Measurements from ENCODE around the gene MYO7A.

The MYO7A gene

DNA sequence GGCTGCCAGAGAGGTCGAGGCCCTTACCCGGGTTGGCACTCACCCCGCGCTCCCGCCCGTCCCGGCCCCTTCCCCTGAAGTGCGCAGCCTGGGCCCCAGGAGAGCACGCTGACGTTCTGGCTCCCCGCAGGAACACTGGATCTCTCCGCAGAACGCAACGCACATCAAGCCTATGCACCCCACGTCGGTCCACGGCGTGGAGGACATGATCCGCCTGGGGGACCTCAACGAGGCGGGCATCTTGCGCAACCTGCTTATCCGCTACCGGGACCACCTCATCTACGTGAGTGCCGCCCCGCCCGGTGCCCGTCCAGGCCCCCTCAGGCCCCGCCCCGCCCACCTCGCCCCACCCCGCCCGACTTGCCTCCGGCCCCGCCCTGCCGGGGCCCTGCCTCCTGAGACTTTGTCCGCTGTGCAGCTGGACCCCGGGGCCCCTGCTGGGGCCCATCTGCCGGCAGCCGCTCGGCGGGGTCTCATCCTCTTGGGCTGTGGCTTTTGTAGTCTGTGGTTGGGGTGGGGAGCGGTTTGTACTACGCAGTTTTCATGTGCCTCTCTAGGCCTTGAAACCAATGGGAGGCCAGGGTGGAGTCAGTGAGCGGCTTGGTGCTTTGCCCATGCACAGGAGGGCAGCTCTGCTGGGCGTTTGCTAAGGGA is 19.7 kb downstream of the MYO7A start:
- DNase-seq: no peak

DNA sequence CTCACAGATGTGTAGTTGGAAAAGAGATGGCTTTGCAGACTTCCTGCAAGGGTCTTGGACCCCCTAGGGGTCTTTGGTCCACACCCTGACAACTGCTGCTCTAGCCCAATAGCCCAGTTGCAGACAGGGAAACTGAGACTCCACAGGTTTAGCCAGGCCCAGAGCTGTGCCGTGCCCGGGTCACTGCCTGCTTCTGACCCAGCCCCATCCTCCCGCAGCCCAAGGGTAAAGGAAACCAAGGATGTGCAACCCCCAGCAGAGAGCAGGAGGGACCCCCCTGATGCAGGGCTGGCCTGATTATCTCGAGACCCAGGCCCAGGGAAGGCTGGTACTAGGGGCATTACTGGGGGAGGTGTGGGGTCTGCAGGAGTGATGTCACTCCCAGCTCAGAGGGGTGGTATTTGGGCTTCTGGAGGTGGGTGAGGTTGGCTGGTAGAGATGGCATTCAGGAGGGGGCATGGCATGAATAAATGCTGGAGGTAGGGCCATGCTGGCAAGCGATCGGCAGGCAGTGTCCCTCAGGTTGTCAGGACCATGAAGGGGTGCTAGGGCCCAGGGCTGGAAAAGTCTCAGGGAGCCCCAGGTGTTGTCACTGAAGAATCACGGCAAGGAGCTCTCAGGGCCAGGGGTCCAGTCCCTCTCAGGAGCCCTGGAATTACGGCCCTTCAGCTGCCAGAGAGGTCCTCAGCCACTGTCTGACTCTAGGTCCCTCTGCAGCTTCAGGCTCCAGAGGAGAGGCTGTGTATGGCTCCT is 21.1 kb downstream of the MYO7A start:
- DNase-seq: no peak

DNA sequence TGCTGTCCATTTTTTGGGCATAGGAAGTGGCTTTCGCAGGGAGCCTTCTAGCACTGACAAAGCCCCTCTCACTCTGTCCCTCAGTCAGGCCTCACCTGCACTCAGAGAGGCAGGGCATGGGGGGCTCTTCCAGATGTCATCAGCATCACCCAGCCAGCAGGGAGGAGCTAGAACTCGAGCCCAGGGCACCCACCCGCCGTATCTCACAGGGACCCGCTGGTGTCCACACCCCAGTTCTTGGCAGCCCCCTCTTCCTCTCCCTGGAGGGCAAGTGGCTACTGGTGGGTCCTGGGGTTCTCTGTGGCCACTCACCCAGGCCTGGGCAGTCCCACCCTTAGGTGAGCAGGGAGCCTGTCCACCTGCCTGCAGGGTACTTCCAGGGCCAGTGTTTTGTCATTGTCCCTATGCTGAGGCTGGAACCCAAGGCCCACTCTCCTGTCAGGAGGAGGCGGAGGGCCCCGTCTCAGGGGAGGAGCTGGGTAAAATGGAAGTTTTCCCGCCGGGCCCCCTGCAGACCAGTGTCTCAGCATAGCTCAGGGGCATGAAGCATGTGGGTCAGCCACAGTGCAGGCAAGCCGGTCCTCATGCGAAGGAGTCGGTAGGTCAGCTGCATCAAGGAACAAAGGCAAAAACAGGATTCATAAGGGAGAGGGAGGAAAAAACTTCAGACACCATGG is 21.8 kb downstream of the MYO7A start:
- no peak for DNase-seq

DNA sequence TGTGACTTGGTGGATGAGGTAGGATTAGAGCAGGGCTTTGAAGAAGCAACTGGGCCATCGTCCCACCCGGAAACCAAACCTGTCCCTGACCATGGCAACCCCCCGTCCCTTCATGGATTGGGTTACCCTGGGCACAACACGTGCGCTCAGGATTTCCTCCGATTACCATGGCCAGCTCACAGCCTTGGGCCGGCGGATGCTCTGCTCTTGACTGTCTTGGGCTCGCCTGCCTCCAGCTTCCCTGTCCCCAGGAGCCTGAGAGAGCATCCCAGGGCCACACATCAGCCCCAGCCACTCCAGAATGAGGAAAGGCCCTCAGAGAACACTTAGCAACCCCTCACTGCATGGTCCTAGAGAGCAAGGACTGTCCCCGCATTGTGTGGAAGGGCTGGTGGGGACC is 22.8 kb downstream of the MYO7A start:
- DNase-seq: no peak

DNA sequence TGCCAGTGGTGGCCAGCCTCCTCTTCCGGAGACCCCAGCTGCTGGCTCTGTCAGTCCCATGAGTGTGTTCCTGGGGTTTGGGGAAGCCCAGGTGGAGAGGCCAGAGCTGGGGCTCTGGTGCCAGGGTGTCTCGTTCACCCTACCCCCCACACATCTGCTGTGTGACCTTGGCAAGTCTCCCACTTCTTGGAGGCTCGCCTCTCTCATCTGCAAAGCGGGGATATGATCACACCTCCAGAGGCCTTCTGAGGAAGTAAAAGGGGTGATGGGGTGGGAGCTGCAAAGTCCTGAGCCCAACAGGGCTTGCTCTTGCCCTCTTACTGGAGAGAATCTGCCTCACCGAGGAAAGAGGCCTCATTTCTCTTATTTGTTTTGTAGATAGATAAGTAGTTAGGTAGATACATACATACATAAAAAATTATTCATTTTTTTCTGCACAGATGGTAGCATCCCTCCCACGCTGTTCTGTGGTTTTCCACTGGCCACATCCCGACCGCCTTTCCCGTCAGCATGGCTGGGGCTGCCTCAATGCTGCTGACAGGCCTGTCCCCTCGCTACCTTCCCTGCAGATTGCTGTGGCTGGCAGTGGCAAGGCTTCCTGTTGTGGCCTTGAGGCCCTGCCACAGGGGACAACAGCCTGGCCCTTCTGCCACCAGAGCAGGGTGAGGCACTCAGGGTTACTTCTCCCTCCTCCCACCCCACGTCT is 23.9 kb downstream of the MYO7A start:
- no peak for DNase-seq

DNA sequence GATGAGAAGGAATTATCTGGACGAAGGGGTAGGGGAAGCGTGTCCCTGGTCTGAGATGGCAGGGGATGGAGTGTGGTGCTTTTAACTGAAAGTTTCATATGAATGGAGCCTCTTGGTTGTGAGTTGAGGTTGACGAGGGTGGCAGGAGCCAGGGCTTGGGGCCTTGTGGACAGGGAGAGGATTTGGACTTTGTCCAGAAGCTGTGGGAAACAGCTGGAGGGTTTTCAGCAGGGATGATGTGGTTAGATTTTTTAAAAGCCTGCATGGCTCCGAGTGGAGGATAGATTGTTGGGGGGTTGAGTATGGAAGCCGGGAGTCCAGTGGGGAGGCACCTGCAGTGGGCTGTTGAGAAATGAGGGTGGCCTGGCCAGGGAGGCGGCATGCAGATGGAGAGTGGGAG is 24.8 kb downstream of the MYO7A start:
- DNase-seq: no peak

DNA sequence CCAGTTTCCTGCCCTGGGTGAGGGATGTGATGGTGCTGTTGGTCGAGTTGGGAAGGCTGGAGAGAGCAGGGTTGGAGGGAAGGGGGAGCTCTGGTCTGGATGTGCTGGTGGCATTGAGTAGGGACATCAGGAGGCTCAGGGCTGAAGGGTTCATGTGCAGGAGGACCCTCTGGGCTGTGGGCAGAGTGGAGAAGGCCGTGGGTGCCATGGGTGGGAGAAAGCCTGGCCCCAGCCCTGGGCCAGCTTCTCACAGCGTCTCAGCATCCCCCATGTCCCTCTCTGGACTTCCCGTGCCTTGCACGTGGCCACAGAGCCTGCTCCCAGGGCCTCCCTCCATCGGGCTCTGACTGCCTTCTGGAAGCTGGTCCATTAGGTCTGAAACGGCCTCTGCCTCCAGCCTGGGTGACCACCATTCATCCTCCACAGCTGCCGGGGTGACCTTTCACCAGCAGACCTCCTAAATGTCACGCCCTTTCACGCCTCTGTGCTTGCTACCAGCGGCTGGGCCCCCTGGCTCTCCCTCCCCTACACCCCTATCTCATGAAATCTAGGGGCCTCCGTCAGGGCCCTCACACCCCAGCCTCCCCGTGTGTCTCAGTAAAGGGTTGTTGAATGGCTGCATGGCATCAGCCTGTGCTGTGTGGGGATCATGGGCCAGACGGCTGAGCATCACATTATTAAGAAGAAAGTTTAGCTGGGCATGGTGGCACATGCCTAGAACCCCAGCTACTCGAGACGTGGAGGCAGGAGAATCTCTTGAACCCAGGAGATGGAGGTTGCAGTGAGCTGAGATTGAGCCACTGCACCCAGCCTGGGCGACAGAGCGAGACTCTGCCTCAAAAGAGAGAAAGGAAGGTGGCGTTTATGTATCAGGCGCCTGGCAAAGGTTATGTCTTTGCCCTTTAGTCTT is 25.5 kb downstream of the MYO7A start:
- DNase-seq: no peak

DNA sequence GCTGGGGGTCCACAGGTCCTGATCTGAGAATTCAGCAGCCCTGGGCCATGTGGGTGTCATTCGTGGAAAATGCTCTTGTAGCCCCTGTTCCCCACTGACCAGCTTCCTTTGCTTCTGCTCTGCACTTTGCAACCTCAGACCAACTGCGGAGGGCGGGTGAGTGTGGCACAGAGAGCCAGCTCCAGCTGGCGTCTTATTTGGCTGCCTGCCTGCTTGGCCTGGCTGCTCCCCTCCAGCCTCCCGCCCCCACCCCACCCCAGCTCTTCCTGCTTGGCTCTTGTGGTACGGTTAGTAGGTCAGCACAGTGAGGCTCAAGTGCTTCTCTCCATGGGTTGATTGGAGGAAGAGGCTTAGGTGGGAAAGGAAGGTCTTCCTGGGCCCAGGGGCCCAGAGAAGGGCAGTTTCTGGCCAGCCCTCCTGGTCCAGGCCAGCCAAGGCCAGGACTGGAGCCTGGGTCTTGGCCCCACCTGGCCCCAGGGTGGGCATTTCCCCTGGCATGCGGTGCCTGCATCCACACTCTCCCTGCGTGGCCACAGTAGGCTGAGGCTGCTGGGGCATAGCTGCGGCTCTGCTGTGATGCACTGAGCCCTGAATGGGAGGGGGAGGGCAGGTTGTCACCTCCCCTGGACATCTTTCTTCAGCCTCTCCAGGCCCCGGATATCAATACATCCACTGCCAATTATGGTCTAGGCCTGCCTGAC is 26.5 kb downstream of the MYO7A start:
- DNase-seq: no peak

DNA sequence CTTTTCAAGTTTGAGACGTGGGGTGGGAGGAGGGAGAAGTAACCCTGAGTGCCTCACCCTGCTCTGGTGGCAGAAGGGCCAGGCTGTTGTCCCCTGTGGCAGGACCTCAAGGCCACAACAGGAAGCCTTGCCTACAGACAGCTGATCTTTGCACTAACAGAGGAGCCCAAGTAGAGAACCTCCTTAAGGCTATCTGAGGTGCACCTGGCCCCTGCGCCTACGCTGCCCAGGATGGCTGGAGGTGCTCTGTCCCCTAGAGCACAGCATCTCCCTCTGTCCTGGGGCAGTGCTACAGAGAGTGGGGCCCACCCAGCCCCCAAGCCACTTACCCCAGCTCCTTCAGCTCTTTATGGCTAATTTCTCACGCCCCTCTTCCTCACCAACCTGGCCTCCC is 27.0 kb downstream of the MYO7A start:
- DNase-seq: no peak

DNA sequence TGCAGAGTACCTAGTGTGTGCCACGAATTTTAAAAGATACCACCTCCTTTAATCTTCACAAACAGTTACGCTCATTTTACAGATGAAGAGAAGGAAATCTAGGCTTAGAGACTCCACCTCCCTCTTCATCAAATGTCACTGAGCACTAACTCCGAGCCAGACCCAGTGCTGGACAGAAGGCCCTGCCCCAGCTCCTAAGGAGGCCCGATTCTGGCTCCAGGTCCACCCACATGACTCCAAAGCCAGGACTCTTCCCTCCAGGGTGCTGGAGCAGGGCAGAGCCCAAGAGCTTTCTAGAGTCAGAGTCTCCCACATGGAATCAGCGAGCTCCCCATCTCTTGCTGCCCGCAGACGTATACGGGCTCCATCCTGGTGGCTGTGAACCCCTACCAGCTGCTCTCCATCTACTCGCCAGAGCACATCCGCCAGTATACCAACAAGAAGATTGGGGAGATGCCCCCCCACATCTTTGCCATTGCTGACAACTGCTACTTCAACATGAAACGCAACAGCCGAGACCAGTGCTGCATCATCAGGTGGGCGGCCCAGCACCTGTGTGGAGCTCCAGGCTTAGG is 27.6 kb downstream of the MYO7A start:
- no peak for DNase-seq

DNA sequence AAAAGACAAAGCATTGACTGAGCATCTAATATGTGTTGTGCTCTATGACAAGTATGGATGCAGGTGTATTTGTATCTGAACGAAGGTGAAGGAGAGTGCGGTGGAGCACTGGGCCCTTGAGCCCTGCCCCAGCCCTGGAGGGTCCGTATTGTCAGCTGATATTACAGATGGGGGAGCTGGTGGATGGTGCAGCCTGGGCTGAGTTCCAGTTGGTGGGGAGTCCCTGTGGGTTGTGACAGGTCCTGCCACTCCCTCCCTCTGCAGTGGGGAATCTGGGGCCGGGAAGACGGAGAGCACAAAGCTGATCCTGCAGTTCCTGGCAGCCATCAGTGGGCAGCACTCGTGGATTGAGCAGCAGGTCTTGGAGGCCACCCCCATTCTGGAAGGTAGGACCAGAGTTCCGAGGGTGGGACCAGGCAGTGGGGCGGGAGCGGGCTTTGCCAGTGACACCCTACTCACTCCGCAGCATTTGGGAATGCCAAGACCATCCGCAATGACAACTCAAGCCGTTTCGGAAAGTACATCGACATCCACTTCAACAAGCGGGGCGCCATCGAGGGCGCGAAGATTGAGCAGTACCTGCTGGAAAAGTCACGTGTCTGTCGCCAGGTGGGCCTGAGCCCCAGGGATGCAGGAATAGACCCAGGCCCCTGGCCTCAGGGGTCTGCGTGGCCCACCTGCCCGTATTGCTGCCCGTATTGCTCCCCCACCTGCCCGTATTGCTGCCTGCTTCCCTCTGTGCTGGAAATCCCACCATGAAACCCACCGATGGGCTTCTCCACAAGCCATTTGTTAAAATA is 28.6 kb downstream of the MYO7A start:
- no peak for DNase-seq

DNA sequence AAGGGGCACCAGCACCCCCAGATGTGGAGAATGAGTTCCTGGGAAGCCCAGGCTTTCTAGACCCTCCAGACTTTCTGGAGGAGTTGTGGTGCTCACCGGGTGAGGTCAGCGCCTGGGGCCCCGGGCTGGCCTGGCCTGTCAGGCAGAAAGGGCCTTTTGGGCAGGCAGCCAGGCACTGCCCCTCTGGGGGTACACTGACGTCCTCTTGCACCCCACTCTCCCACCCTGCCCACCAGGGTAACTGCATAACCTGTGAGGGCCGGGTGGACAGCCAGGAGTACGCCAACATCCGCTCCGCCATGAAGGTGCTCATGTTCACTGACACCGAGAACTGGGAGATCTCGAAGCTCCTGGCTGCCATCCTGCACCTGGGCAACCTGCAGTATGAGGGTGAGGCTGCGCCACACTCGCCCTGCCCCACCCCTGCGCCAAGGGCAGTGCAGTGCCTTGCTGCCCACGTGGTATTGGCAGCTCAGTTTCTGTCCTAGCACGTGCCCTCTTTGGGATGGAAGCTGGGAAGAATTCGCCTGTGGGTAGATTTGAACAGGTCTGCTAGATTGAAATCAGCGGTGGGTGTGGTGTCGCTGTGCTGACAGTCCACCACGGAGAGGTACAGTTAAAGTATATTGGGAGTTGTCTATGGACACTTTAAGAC is 30.1 kb downstream of the MYO7A start:
- no peak for DNase-seq

DNA sequence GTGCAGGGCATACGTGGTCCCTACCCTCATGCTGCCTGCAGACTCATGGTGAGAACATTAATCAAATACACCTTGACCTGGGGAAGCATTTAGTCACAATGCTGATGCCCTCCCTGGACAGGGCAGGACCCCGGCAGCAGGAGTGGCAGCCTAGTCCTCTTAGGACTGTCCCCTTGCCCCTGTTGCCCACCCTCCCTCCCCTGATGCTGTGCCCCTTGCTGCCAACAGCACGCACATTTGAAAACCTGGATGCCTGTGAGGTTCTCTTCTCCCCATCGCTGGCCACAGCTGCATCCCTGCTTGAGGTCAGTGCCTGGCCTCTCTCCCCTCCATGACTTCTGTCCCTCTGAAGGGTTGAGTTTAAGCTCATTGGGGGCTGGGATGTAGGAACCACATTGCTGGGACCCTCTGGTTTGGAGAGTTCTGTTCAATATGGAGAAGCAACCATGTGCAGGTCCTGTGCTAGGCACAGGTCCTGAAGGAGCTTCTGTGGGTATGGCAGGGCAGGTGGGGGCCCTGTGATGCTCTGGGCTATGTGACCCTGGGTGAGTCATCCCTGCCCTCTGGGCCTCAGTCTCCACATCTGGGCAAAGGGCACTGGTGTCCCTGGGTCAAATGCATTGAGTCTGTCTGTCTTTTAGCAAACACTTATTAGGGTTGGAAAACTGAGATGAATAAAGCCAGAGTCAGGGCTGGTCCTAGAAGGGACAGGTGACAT is 31.3 kb downstream of the MYO7A start:
- DNase-seq: no peak

DNA sequence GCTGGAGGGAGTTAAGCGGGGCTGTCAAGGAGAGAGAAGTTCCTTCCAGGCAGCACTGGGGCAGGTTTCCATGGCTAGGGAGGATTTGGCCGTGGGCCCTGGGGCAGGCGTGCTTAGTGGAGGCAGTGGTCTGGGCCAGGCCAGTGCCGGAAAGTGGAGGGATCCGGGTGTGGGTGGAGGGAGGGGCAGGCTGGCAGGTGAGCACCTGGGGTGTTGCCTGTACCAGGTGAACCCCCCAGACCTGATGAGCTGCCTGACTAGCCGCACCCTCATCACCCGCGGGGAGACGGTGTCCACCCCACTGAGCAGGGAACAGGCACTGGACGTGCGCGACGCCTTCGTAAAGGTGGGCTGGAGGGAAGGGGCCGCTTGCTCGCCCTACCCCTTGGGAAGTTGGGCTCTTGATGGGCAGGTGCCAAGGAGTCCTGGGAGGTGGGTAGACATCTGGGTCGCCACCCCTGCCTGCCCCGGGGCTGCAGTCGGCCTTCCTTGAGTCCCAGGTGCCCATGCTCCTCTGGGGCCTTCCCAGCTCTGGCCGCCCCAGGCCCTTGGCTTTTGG is 32.0 kb downstream of the MYO7A start:
- DNase-seq: no peak

DNA sequence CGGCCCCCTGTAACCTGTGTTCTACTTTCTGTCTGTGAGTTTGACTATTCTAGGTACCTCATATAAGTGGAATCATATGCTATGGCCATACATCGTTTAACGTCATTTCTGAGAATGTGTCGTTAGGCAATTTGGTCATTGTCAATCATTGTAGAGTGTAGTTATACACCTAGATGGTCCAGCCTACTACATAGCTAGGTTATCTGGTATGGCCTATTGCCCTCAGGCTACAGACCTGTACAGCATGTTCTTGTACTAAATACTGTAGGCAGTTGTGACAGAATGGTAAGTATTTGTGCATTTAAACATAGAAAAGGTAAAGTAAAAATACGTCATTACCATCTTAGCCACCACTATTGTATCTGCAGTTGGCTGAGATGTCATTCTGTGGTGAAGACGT is 35.2 kb downstream of the MYO7A start:
- DNase-seq: no peak

DNA sequence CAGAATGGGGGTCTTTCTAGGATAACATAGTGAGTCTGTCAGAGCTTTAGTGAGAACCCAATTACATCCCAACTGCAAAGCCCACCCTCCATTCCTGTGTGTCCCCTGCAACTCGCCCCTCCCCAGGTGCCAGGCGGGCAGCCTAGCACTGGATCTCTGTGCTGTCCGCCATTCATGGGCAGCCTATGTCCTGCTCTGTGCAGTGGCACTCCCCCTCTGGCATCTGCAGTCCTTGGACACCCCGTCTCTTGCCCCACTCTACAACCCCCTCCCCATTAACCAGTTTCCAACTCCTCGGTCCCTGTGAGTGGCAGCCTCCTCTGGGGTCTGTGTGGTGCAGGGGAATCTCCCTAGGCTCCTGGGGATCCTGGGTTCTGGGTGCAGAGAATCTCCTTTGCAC is 37.0 kb downstream of the MYO7A start:
- no peak for DNase-seq

DNA sequence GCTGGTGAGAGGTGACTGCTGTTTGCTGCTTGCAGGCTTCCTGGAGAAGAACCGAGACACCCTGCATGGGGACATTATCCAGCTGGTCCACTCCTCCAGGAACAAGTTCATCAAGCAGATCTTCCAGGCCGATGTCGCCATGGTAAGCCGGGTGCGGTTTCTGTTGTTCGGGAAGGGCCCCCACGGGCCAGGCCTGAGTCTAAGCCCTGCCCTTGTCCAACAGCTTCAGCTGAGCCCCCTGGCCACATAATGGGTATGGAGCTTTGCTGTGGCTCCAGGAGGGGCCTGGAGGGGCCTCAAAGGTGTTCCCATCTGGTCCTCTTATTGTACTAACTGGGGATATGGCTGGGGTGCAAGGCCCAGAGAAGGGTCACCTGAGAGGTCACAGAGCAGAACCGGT is 38.0 kb downstream of the MYO7A start:
- DNase-seq: no peak

DNA sequence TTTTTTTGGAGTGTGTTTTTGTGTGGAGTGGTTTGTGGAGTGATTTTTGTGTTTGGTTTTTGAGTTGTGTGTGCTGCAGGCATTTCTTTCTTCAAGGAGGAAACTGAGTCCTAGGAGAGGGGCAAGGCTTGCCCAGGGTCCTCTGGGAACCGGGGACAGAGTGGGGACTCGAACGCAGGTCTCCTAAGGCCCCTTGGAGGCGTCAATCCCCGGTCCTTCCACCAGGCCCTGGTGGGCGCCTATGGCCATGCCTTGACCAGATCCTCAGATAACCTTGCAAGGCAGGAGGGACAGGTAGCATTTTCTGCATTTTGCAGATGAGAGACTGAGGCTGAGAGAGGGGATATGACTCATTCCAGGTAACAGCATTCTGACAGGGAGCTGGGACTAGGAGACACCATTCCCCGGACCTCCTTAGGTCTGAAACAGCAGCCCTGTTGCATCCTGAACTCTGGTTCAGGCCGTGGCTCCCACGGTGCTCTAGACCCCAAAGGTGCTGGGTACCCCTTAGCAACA is 39.1 kb downstream of the MYO7A start:
- no peak for DNase-seq

DNA sequence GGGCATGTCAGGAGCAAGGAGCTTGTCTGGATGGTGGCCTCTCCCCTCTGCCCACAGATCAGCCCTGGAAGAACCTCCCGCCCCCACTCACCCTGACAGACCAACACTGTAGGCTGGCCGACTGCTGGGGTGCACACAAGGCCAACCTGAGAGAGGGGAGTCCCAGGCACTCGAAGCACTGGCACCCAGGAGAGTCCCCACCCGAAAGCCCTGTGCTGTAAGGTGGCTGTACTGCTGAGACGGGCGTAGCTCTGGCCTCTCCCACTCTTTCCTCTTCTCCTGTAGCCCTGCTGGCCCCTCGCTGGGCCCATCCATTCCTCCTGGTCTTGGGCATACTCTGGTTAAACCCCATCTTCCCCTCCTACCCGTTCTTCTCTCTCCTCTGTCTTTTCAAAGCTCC is 39.7 kb downstream of the MYO7A start:
- DNase-seq: no peak

All from NCI-H2227 treated with DMSO at 0.1 percent for 48 hours (cell line).